Heart left ventricle (tissue), 16 donors: ENCODE measurements around the gene CMTR2. TPM values are rescaled to one million over a fixed set of nuclear protein-coding genes. Genes with fewer than 3 reads are reported as not detected.

ENCODE experiments used
- ATAC-seq, 4 donors: fragments of 200-7000 bp; cut with Tn5 transposase; one replicate each; pipeline ENCODE4 v1.9.1; 2020 to 2022; ENCODE audit warnings: moderate library complexity in 4 of 4, mild to moderate bottlenecking in 3 of 4, moderate number of reproducible peaks in 1 of 4
- DNase-seq, 5 donors: peaks; one replicate each; pipeline ENCODE4 v3.0.0-alpha.2; 2020
- H3K27ac ChIP-seq, 12 donors: fragments of 200-600 bp; sonication (generic) in 4 of 12; one replicate each; pipeline versions ENCODE4 v1.5.0 to v1.8.0; 2016 to 2022; ENCODE audit warnings: mild to moderate bottlenecking in 2 of 12
- H3K27me3 ChIP-seq, 9 donors: fragments of 200-600 bp; sonication (generic) in 2 of 9; one replicate each; pipeline versions ENCODE4 v1.5.1 to v1.8.0; 2016 to 2022; ENCODE audit warnings: mild to moderate bottlenecking in 3 of 9
- H3K36me3 ChIP-seq, 9 donors: fragments of 200-600 bp; sonication (generic) in 2 of 9; one replicate each; pipeline versions ENCODE4 v1.5.0 to v1.8.0; 2018 to 2022; ENCODE audit warnings: mild to moderate bottlenecking in 2 of 9
- H3K4me1 ChIP-seq, 12 donors: fragments of 200-600 bp; sonication (generic) in 4 of 12; one replicate each; pipeline versions ENCODE4 v1.5.0 to v1.8.0; 2016 to 2022; ENCODE audit warnings: mild to moderate bottlenecking in 3 of 12
- H3K4me3 ChIP-seq, 12 donors: fragments of 200-600 bp; sonication (generic) in 4 of 12; one replicate each; pipeline versions ENCODE4 v1.5.0 to v1.8.0; 2017 to 2022; ENCODE audit warnings: mild to moderate bottlenecking in 9 of 12, moderate library complexity in 4 of 12
- H3K9me3 ChIP-seq, 12 donors: fragments of 200-600 bp; sonication (generic) in 4 of 12; one replicate each; pipeline versions ENCODE4 v1.5.0 to v1.8.0; 2016 to 2022; ENCODE audit warnings: mild to moderate bottlenecking in 1 of 12
- CTCF ChIP-seq, 12 donors: fragments of 200-600 bp; sonication (generic) in 4 of 12; IDR thresholded peaks; one replicate each; pipeline versions ENCODE4 v1.5.0 to v1.8.0; 2018 to 2022; ENCODE audit warnings: antibody characterized with exemption in 12 of 12, mild to moderate bottlenecking in 5 of 12
- POLR2A ChIP-seq, 2 donors: fragments of 450-650 bp; IDR thresholded peaks; one replicate each; pipeline ENCODE4 v1.6.1; 2017; ENCODE audit warnings: antibody characterized with exemption in 2 of 2, mild to moderate bottlenecking in 2 of 2, moderate library complexity in 2 of 2
- WGBS, 4 donors: extraction: QIAGEN DNeasy Blood & Tissue Kit in 2 of 4; methylation state at CpG; one replicate each; pipeline versions ENCODE4 v1.1.5 to v1.1.7; 2013 to 2018; 5-methylcytosine and 5-hydroxymethylcytosine counted together
- intact Hi-C, 10 donors: fragments of 100-400 bp; cut with DNase I; formaldehyde crosslinking; loops; one replicate each; pipeline versions ENCODE4 v1.11.1 to v1.14.2; 2022
- polyA plus RNA-seq, 2 donors: library from polyadenylated mRNA; stranded (reverse); fragments of 200-250 nt; gene quantifications; one replicate each; pipeline ENCODE4 v1.2.3, GENCODE V29; 2013
- total RNA-seq, 9 donors: library from RNA; depleted of rRNA in 2 of 9; stranded (reverse); fragments of >200 nt in 2 of 9; fragmentation: NEBNext Ultra II Directional in 3 of 9; extraction: Animal tissue kit (Norgen Biotek cat#: 25700) in 3 of 9; gene quantifications; one replicate each; pipeline versions ENCODE4 v1.1.0 to v1.2.4, GENCODE V29; 2016 to 2023
- donor health status: ischemic (EF 13 %, LVEDD 7.1; RV severe dilation, severe dysfunction).
- donor health status: healthy with polysubstance abuse.
- donor health status: DM: no; HTN: yes; CAD: no.
- donor health status: DM: no; HTN: no; CAD: no.
- donor health status: ischemic (EF 25% LVEDD 6.9; RV normal size, moderate dysfunction).
- donor health status: ischemic (EF 25% LVEDD 5.7; RV mildly dilated, moderate dysfunction).
- donor health status: healthy.
- donor health status: DM: yes; HTN: yes; CAD: no.
- donor health status: ischemic (EF 35%, LVEDD 5.7; RV mildly dilated, moderate dysfunction).
- donor health status: nonischemic (EF 11% LVEDD 7.7; RV severe dilation, severe dysfunction).
- donor health status: DM: yes; HTN: yes; CAD: no.
- donor health status: PGD.
- donor health status: ischemic (EF 29% LVEDD 5.4; RV normal size, mild dysfunction).
- donor health status: nonischemic (EF 23%, LVEDD 6.1; RV moderate dilation, normal function).

CMTR2 gene
- total and polyA plus RNA-seq, 11 donors: 2.4 to 13.4 (median 9.2) TPM

GRCh38 chr16:71242601-71243000 is 46.6 kb downstream of the CMTR2 start:
- intact Hi-C loops: no loop called here
- Histone ChIP-seq H3K9me3 (no peaks in the 10 kb centered on the region), H3K27me3 (no peaks in the 10 kb centered on the region), H3K36me3 (no peaks in the 10 kb centered on the region), H3K4me3 (no peak overlapping the region), H3K27ac (no peak overlapping the region), H3K4me1 (no peaks in the 10 kb centered on the region)
- DNase-seq (no peak), ATAC-seq (no peak)
- WGBS, 4 donors: 18 to 23% (median 22%) methylated on average over 3 of the region's 3 CpGs
- TF ChIP-seq POLR2A (IDR thresholded peaks at IDR 0.05): no peak
- no peak for TF ChIP-seq CTCF (IDR thresholded peaks at IDR 0.05)

GRCh38 chr16:71242036-71242435 is 47.2 kb downstream of the CMTR2 start:
- TF ChIP-seq CTCF (IDR thresholded peaks at IDR 0.05) (no peak), POLR2A (IDR thresholded peaks at IDR 0.05) (no peak)
- no peaks in the 10 kb centered on the region for H3K36me3 ChIP-seq
- DNase-seq (no peak), ATAC-seq (no peak)
- no peak overlapping the region for H3K4me3 ChIP-seq
- no peaks in the 10 kb centered on the region for H3K4me1 ChIP-seq
- 68 to 76% (median 71%) methylated on average over 4 of the region's 4 CpGs for WGBS, 4 donors
- intact Hi-C loops: no loop called here
- H3K9me3 ChIP-seq: no peaks in the 10 kb centered on the region
- no peak overlapping the region for H3K27ac ChIP-seq
- H3K27me3 ChIP-seq: no peaks in the 10 kb centered on the region

Other genes starting within 250 kb of the CMTR2 start
- 1 to 10 TPM in 6 of 9 donors, under 1 TPM in 3; 0.38 to 5.4 (median 1.6) TPM for gene HYDIN, start 58.7 kb downstream of the CMTR2 start, total RNA-seq
- gene HYDIN, start 58.7 kb downstream of the CMTR2 start, polyA plus RNA-seq: under 1 TPM; 0.26 to 0.53 TPM
- gene CALB2, start 69.3 kb upstream of the CMTR2 start, total RNA-seq: 10 to 100 TPM in 1 of 9 donors, 1 to 10 TPM in 3, under 1 TPM in 3, not detected in 2; 0.35 to 76.2 (median 1.1) TPM
- gene CALB2, start 69.3 kb upstream of the CMTR2 start, polyA plus RNA-seq: under 1 TPM; 0.38 to 0.86 TPM
- not detected for gene TLE7, start 152.7 kb upstream of the CMTR2 start, total RNA-seq
- not detected for gene TLE7, start 152.7 kb upstream of the CMTR2 start, polyA plus RNA-seq
- gene ZNF23, start 172.8 kb upstream of the CMTR2 start, total RNA-seq: 1 to 10 TPM; 2.7 to 7.4 (median 5.3) TPM
- 1 to 10 TPM; 4.3 to 4.7 TPM for gene ZNF23, start 172.8 kb upstream of the CMTR2 start, polyA plus RNA-seq
- gene ZNF19, start 199.9 kb upstream of the CMTR2 start, total RNA-seq: 1 to 10 TPM in 7 of 9 donors, under 1 TPM in 2; 0.40 to 2.7 (median 2.0) TPM
- gene ZNF19, start 199.9 kb upstream of the CMTR2 start, polyA plus RNA-seq: under 1 TPM; 0.73 to 0.99 TPM
- gene CHST4, start 237.0 kb upstream of the CMTR2 start, total RNA-seq: under 1 TPM in 1 of 9 donors, not detected in 8; 0.57 TPM
- not detected for gene CHST4, start 237.0 kb upstream of the CMTR2 start, polyA plus RNA-seq